ENCODE results near the gene RAD51B.
"Not testable (repeated sequence)": the region's sequence is repeated elsewhere in the genome, so short reads cannot be mapped to it uniquely, and the experiment has no call there.

Gene RAD51B

GRCh38 chr14:67949771-67950170, 130.2 kb downstream of the RAD51B start:
- DNase-seq (ENCODE audit: low read depth in 2 of 2), result no peak

- no peak for DNase-seq (ENCODE audit: low read depth in 2 of 2)
Measured at GRCh38 chr14:67950386-67950785, 130.8 kb downstream of the RAD51B start.

GRCh38 chr14:67951529-67952135, 132.1 kb downstream of the RAD51B start:
- DNase-seq (ENCODE audit: low read depth in 2 of 2), result no peak

- no peak for DNase-seq (ENCODE audit: low read depth in 2 of 2)
Measured at GRCh38 chr14:67952381-67952780, 132.8 kb downstream of the RAD51B start.

- no peak for DNase-seq (ENCODE audit: low read depth in 2 of 2)
Measured at GRCh38 chr14:67952786-67953185, 133.2 kb downstream of the RAD51B start.

GRCh38 chr14:67955261-67955660, 135.7 kb downstream of the RAD51B start:
- DNase-seq (ENCODE audit: low read depth in 2 of 2), result no peak

- no peak for DNase-seq (ENCODE audit: low read depth in 2 of 2)
Measured at GRCh38 chr14:67957946-67958345, 138.4 kb downstream of the RAD51B start.

GRCh38 chr14:67961676-67962075, 142.1 kb downstream of the RAD51B start:
- DNase-seq (ENCODE audit: low read depth in 2 of 2), result no peak

GRCh38 chr14:67962215-67962644, 142.7 kb downstream of the RAD51B start:
- DNase-seq (ENCODE audit: low read depth in 2 of 2), result no peak

GRCh38 chr14:67963545-67963944, 144.0 kb downstream of the RAD51B start:
- no peak for DNase-seq (ENCODE audit: low read depth in 2 of 2)

GRCh38 chr14:67963960-67964812, 144.6 kb downstream of the RAD51B start:
- DNase-seq (ENCODE audit: low read depth in 2 of 2), result no peak

GRCh38 chr14:67965696-67966095, 146.1 kb downstream of the RAD51B start:
- no peak for DNase-seq (ENCODE audit: low read depth in 2 of 2)

- no peak for DNase-seq (ENCODE audit: low read depth in 2 of 2)
Measured at GRCh38 chr14:67967206-67967605, 147.6 kb downstream of the RAD51B start.

- DNase-seq (ENCODE audit: low read depth in 2 of 2), result not testable (repeated sequence)
Measured at GRCh38 chr14:67967970-67968369, 148.4 kb downstream of the RAD51B start.

- no peak for DNase-seq (ENCODE audit: low read depth in 2 of 2)
Measured at GRCh38 chr14:67970923-67971322, 151.3 kb downstream of the RAD51B start.

- no peak for DNase-seq (ENCODE audit: low read depth in 2 of 2)
Measured at GRCh38 chr14:67971627-67972625, 152.3 kb downstream of the RAD51B start.

- DNase-seq (ENCODE audit: low read depth in 2 of 2), result no peak
Measured at GRCh38 chr14:67973436-67973835, 153.9 kb downstream of the RAD51B start.

GRCh38 chr14:67975470-67975869, 155.9 kb downstream of the RAD51B start:
- DNase-seq (ENCODE audit: low read depth in 2 of 2), result no peak

GRCh38 chr14:67977434-67978034, 158.0 kb downstream of the RAD51B start:
- no peak for DNase-seq (ENCODE audit: low read depth in 2 of 2)

- DNase-seq (ENCODE audit: low read depth in 2 of 2), result no peak
Measured at GRCh38 chr14:67978749-67979148, 159.2 kb downstream of the RAD51B start.

All from stimulated activated CD4-positive, alpha-beta T cell treated with anti-CD3 and anti-CD28 coated beads, Interleukin-12 subunit alpha, Interleukin-12 subunit beta, amount 100 ng/mL, for 24 hours (primary cell).